Activated naive CD8-positive, alpha-beta T cell treated with anti-CD3 and anti-CD28 coated beads, Interleukin-2, amount 10 ng/mL, durations not matched to agents 7 days and 5 days (primary cell): ENCODE results near the gene PRKCB. TPM values are rescaled to one million over a fixed set of nuclear protein-coding genes. Genes with fewer than 3 reads are reported as not detected.
"Not testable (repeated sequence)": the region's sequence is repeated elsewhere in the genome, so short reads cannot be mapped to it uniquely, and the experiment has no call there.

Source experiments
- ATAC-seq: fragments of 150-1000 bp; cut with Tn5 transposase; one replicate; pipeline ENCODE4 v1.10.0; 2021; ENCODE audit warnings: low read depth, moderate library complexity
- POLR2A ChIA-PET: fragments of 350-600 bp; sonication (Branson Sonifier 250); formaldehyde crosslinking; loops from one replicate; lab custom pipeline; 2021; ENCODE audit warnings: antibody characterized with exemption; lab: Charles Lee
- DNase-seq: peaks from one replicate; pipeline ENCODE4 v3.0.0; 2021
- H3K27ac Mint-ChIP-seq: one replicate; pipeline ENCODE4 v1.8.0; 2022; ENCODE audit warnings: mild to moderate bottlenecking, mixed read lengths
- H3K27me3 Mint-ChIP-seq: one replicate; pipeline ENCODE4 v1.8.0; 2022; ENCODE audit warnings: mild to moderate bottlenecking, moderate library complexity, mixed read lengths
- H3K36me3 Mint-ChIP-seq: one replicate; pipeline ENCODE4 v1.8.0; 2021; ENCODE audit warnings: mild to moderate bottlenecking, mixed read lengths
- H3K4me1 Mint-ChIP-seq: one replicate; pipeline ENCODE4 v1.8.0; 2021; ENCODE audit warnings: mixed read lengths
- H3K4me3 Mint-ChIP-seq: one replicate; pipeline ENCODE4 v1.8.0; 2022; ENCODE audit warnings: mild to moderate bottlenecking, moderate library complexity, mixed read lengths
- H3K9me3 Mint-ChIP-seq: one replicate; pipeline ENCODE4 v1.8.0; 2021; ENCODE audit warnings: mixed read lengths
- microRNA-seq: library from miRNA; unstranded; fragments of <30 nt; microRNA quantifications from one replicate; pipeline ENCODE4 v1.2.0, GENCODE V29; 2022
- total RNA-seq, 2 experiments: library from RNA; stranded (reverse); gene quantifications; one replicate each; pipeline ENCODE4 v1.2.3, GENCODE V29; 2021

The PRKCB gene
- total RNA-seq, 2 experiments from 2014 or later: 120 to 123 TPM

- Mint-ChIP-seq H3K9me3 (peaks cover 7% of the 10 kb centered on the region), H3K27me3 (peaks cover 10% of the 10 kb centered on the region), H3K4me3 (no peak overlapping the region), H3K27ac (no peak overlapping the region), H3K4me1 (no peaks in the 10 kb centered on the region), H3K36me3 (no peaks in the 10 kb centered on the region)
- POLR2A ChIA-PET: no interaction called here
- DNase-seq (no peak), ATAC-seq (no peak)
These were observed 399.0 kb downstream of the PRKCB start for GRCh38 chr16:24234737-24235136.

DNA sequence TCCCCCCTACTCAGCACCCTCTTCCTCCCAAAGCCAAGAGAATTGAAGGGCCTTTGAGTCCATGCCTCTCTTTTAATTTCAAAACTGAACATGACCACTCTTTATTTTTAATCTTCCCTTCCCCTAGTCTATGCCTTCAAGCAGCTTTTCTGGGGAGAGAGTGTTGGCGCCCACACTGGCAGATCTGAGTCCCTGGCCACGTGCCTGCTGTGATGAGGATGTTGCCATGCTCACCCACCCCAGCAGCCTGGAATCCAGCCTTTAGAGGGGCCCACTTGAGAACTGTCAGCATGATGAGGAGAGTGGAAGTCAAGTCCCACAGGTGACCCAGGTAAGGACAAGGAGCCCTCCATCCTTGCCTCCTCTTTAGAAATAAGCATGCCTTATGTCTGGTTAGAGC is 400.0 kb downstream of the PRKCB start:
- POLR2A ChIA-PET: no interaction called here
- Mint-ChIP-seq H3K27ac (no peak overlapping the region), H3K36me3 (no peaks in the 10 kb centered on the region), H3K4me3 (no peak overlapping the region), H3K27me3 (peaks cover 15% of the 10 kb centered on the region), H3K4me1 (no peaks in the 10 kb centered on the region), H3K9me3 (peaks cover 7% of the 10 kb centered on the region)
- ATAC-seq (no peak), DNase-seq (no peak)

DNA sequence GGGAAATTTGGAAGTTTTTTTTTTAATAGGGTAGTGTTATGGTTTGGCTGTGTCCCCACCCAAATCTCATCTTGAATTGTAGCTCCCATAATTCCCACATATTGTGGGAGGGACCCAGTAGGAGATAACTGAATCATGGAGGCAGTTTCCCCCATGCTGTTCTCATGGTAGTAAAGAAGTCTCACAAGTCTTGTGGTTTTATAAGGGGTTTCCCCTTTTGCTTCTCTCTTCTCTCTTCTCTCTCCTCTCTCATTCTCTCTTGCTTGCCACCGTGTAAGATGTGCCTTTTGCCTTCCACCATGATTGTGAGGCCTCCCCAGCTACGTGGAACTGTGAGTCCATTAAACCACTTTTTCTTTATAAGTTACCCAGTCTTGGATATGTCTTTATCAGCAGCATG is 403.1 kb downstream of the PRKCB start:
- H3K9me3 Mint-ChIP-seq, H3K4me3 Mint-ChIP-seq, ATAC-seq, H3K27ac Mint-ChIP-seq, H3K36me3 Mint-ChIP-seq, H3K4me1 Mint-ChIP-seq, DNase-seq, POLR2A ChIA-PET: not testable (repeated sequence)
- H3K27me3 Mint-ChIP-seq: peaks cover 23% of the 10 kb centered on the region

GRCh38 chr16:24246911-24247607 is 411.3 kb downstream of the PRKCB start:
- Mint-ChIP-seq H3K27me3 (peaks cover 18% of the 10 kb centered on the region), H3K4me3 (no peak overlapping the region), H3K9me3 (no peaks in the 10 kb centered on the region), H3K4me1 (no peaks in the 10 kb centered on the region), H3K27ac (no peak overlapping the region), H3K36me3 (no peaks in the 10 kb centered on the region)
- DNase-seq: no peak
- ATAC-seq: no peak
- POLR2A ChIA-PET: no interaction called here

DNA sequence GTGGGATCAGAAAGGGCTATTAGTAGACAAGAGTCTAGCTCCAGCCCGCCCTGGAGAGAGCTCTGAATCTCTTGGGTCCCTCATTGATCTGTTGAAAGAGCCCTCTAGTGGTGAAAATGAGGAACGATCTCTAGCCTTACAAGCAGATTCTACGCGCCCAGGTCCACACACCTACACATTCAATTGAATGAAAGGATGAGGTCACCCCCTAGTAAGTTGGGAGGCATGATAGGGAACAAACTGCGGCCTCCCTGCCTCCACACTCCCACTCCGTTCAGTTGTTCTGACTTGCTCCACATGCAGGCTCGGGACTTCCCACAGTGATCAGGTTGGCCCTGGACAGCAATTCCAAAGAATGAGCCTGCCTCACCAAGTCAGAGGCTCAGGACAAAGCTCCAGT is 417.4 kb downstream of the PRKCB start:
- ATAC-seq: no peak
- DNase-seq: peak; percentile 30
- POLR2A ChIA-PET: no interaction called here
- Mint-ChIP-seq H3K36me3 (no peaks in the 10 kb centered on the region), H3K4me3 (no peak overlapping the region), H3K4me1 (no peaks in the 10 kb centered on the region), H3K27ac (no peak overlapping the region), H3K9me3 (no peaks in the 10 kb centered on the region), H3K27me3 (peaks cover 40% of the 10 kb centered on the region)

DNA sequence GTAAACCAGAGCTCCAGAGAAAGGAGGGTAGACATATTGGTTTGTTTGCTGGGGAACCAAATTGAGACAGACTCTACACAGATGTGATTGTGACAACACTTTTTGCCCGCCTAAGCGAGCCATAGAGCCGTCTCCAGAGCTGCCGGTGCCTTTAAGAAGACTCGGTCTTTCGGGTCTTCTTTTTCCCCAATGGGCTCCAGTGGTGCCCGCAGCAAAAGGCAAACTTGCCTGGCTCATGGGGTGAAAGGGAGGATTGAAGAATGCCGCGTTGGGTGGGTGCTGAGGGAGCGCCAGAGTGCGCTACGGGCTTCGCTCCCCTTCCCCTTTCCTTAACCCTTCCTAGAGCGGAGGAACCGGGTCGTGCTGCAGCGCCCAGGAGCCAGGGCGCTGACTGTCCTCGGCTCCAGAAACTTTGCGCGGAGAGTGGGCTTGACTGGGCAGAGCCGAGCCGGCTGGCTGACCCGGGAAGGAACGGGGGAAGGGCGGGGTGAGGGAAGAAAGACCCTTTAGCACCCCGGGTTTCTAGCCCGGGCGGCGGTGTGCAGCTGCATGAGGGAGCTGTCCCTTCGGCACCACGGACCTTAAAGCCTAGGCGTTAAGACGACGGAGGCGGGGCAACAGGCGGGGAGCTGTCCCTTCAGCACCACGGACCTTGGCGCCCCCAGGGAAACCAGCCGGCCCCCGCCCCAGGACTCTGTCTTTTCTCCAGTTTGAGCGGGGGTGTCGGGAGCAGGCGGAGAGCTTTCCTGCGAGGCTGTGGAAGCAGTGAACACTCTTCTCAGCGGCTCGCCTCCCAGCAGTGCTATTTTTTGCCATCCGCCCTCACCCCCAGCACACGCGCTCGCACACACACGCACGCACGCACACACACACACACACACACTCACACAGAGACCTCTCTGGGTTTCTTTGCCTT is 419.9 kb downstream of the PRKCB start, which contains the start of gene CACNG3:
TSS of gene CACNG3 (plus strand) at position 880 of the 916 bp plus-strand sequence. CDS start 420 bp downstream, outside the sequence.
- H3K27ac Mint-ChIP-seq: no peak within 1 kb of the TSS
- ATAC-seq (peak; percentile 91), DNase-seq (peak; percentile 79)
- H3K36me3 Mint-ChIP-seq: no peaks in the 10 kb centered on the region
- no peak within 1 kb of the TSS for H3K4me3 Mint-ChIP-seq
- peaks cover 44% of the 10 kb centered on the region for H3K27me3 Mint-ChIP-seq
- H3K9me3 Mint-ChIP-seq: no peaks in the 10 kb centered on the region
- POLR2A ChIA-PET: no interaction called here
- H3K4me1 Mint-ChIP-seq: no peaks in the 10 kb centered on the region

DNA sequence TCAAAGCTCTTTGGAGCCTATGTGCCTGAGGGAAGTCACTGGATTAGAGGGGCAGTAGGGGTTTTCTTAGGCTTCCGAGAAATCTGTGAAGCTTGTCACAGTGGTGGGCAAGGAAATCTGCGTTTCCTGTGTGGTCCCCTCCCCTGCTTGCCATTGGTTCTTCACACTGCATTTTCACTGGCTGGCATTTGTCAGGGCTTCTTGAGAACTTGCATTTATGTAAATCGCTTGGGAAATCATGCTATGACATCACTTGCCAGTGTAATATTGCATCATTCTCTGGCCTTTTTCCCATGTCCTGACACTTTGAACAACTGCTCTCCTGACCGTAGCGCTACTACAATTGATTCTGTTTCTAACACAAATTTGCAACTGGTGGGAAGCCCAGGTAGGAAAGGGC is 422.2 kb downstream of the PRKCB start:
- no peak for DNase-seq
- no peak for ATAC-seq
- H3K4me1 Mint-ChIP-seq: no peaks in the 10 kb centered on the region
- H3K27me3 Mint-ChIP-seq: peaks cover 44% of the 10 kb centered on the region
- no peak overlapping the region for H3K4me3 Mint-ChIP-seq
- H3K9me3 Mint-ChIP-seq: no peaks in the 10 kb centered on the region
- no peak overlapping the region for H3K27ac Mint-ChIP-seq
- H3K36me3 Mint-ChIP-seq: no peaks in the 10 kb centered on the region
- POLR2A ChIA-PET: no interaction called here

DNA sequence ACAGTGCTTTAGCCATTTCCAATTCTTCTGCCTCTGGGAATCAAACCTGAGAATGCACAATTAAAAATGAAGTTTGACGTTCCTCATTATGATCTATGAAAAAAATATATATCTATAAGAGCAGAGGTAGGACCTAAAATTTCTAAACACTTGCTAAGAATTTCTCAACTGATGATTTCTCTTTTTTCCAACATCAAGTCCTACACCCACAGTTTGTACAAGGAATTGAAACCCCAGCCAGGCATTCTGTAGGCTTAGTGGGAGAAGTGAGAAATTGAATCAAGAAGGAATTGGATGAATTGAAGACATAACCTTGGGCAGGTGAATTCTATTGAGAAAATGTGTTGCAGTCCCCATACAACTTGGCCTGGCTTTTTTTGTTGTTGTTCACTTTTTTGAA is 423.0 kb downstream of the PRKCB start:
- H3K27ac Mint-ChIP-seq: no peak overlapping the region
- no peak overlapping the region for H3K4me3 Mint-ChIP-seq
- ATAC-seq (no peak), DNase-seq (no peak)
- H3K36me3 Mint-ChIP-seq: no peaks in the 10 kb centered on the region
- H3K9me3 Mint-ChIP-seq: no peaks in the 10 kb centered on the region
- peaks cover 37% of the 10 kb centered on the region for H3K27me3 Mint-ChIP-seq
- POLR2A ChIA-PET: no interaction called here
- H3K4me1 Mint-ChIP-seq: no peaks in the 10 kb centered on the region

DNA sequence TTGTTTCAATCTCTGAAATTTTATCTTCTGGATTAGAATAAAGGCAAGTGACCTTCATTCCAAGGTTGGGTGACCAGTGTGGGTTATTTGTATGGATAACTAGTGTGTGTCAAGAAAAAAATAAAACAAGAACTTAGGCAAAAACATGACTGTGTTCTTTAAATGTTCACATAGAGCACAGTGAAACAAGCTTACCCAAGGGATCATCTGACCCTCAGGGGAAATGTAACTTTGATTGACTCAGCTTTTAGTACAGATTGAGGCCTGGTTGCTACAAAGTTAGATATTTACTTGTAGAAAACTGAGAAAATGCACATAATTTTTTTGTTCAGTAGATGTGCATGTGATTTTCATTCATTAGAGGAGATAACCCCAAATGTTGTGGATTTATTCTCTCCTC is 427.0 kb downstream of the PRKCB start:
- Mint-ChIP-seq H3K27me3 (peaks cover 9% of the 10 kb centered on the region), H3K36me3 (no peaks in the 10 kb centered on the region)
- POLR2A ChIA-PET: no interaction called here

More for the DNA sequence above, 427.0 kb downstream of the PRKCB start:
- no peak for DNase-seq
- H3K9me3 Mint-ChIP-seq: peaks cover 2% of the 10 kb centered on the region
- H3K4me1 Mint-ChIP-seq: no peaks in the 10 kb centered on the region
- no peak overlapping the region for H3K27ac Mint-ChIP-seq
- ATAC-seq: no peak
- H3K4me3 Mint-ChIP-seq: no peak overlapping the region

Small RNA genes within 50 kb of the gene (microRNA-seq; reads per million reads assigned to microRNA genes)
- not detected for gene MIR1273H

Other genes with a start within 250 kb of the PRKCB start
- gene NDUFAB1, start 239.7 kb upstream of the PRKCB start, total RNA-seq: 10 to 100 TPM; 65.0 to 66.3 TPM
- 10 to 100 TPM; 20.2 to 21.3 TPM for gene PALB2, start 194.7 kb upstream of the PRKCB start, total RNA-seq
- gene DCTN5, start 194.5 kb upstream of the PRKCB start, total RNA-seq: 10 to 100 TPM; 83.9 to 89.3 TPM
- 10 to 100 TPM; 76.5 to 84.8 TPM for gene PLK1, start 157.1 kb upstream of the PRKCB start, total RNA-seq
- gene ERN2, start 122.8 kb upstream of the PRKCB start, total RNA-seq: not detected
- gene CHP2, start 81.0 kb upstream of the PRKCB start, total RNA-seq: not detected